Adipocyte (in vitro differentiated cells): ENCODE data around the gene KCNK17.

Experiments used
- DNase-seq: peaks from one replicate; pipeline ENCODE4 v3.0.0-alpha.2; 2015; ENCODE audit warnings: low read depth
- H3K27me3 ChIP-seq: replicated peaks from 2 replicates; pipeline ENCODE4 v1.7.0; 2013; ENCODE audit warnings: mild to moderate bottlenecking, low read length, moderate library complexity; ENCODE audit not compliant: control insufficient read depth, insufficient read depth
- H3K36me3 ChIP-seq: 2 replicates; pipeline ENCODE4 v1.7.0; 2013; ENCODE audit warnings: low read length, mild to moderate bottlenecking, moderate library complexity; ENCODE audit not compliant: control insufficient read depth, insufficient read depth, severe bottlenecking
- H3K4me1 ChIP-seq: 2 replicates; pipeline ENCODE4 v1.7.0; 2013; ENCODE audit warnings: mild to moderate bottlenecking, low read length, moderate library complexity; ENCODE audit not compliant: control insufficient read depth, insufficient read depth
- H3K4me3 ChIP-seq: 2 replicates; pipeline ENCODE4 v1.7.0; 2013; ENCODE audit warnings: mild to moderate bottlenecking, low read length, moderate library complexity
- H3K9ac ChIP-seq: 2 replicates; pipeline ENCODE4 v1.7.0; 2013; ENCODE audit warnings: mild to moderate bottlenecking, low read length, moderate library complexity
- H3K9me3 ChIP-seq: 2 replicates; pipeline ENCODE4 v1.7.0; 2013; ENCODE audit warnings: mild to moderate bottlenecking, low read length, moderate library complexity; ENCODE audit not compliant: control insufficient read depth

Gene KCNK17

GRCh38 chr6:39266375-39266774, 47.8 kb downstream of the KCNK17 start:
- H3K9ac ChIP-seq: no peak overlapping the region
- H3K4me1 ChIP-seq: peaks cover 14% of the 10 kb centered on the region
- H3K27me3 ChIP-seq: no peaks in the 10 kb centered on the region
- no peaks in the 10 kb centered on the region for H3K36me3 ChIP-seq
- H3K9me3 ChIP-seq: no peaks in the 10 kb centered on the region
- no peak overlapping the region for H3K4me3 ChIP-seq
- no peak for DNase-seq

GRCh38 chr6:39263303-39264037, 50.7 kb downstream of the KCNK17 start:
- Histone ChIP-seq H3K9me3 (no peaks in the 10 kb centered on the region), H3K9ac (peak overlapping the region; percentile 11), H3K27me3 (peaks cover 20% of the 10 kb centered on the region), H3K36me3 (no peaks in the 10 kb centered on the region), H3K4me1 (peaks cover 14% of the 10 kb centered on the region), H3K4me3 (peak overlapping the region; percentile 59)
- DNase-seq: no peak

- H3K36me3 ChIP-seq: no peaks in the 10 kb centered on the region
- peaks cover 14% of the 10 kb centered on the region for H3K4me1 ChIP-seq
- no peak overlapping the region for H3K9ac ChIP-seq
- H3K4me3 ChIP-seq: no peak overlapping the region
- DNase-seq: no peak
- H3K27me3 ChIP-seq: peaks cover 20% of the 10 kb centered on the region
- H3K9me3 ChIP-seq: no peaks in the 10 kb centered on the region
These were observed 52.5 kb downstream of the KCNK17 start for GRCh38 chr6:39261751-39262150.

GRCh38 chr6:39260953-39261352, 53.3 kb downstream of the KCNK17 start:
- H3K4me1 ChIP-seq: peaks cover 12% of the 10 kb centered on the region
- no peaks in the 10 kb centered on the region for H3K9me3 ChIP-seq
- no peak overlapping the region for H3K9ac ChIP-seq
- H3K4me3 ChIP-seq: no peak overlapping the region
- no peaks in the 10 kb centered on the region for H3K36me3 ChIP-seq
- peaks cover 20% of the 10 kb centered on the region for H3K27me3 ChIP-seq
- no peak for DNase-seq

- DNase-seq: no peak
- no peaks in the 10 kb centered on the region for H3K9me3 ChIP-seq
- no peaks in the 10 kb centered on the region for H3K36me3 ChIP-seq
- peaks cover 20% of the 10 kb centered on the region for H3K27me3 ChIP-seq
- peaks cover 12% of the 10 kb centered on the region for H3K4me1 ChIP-seq
- no peak overlapping the region for H3K9ac ChIP-seq
- H3K4me3 ChIP-seq: no peak overlapping the region
These were observed 53.8 kb downstream of the KCNK17 start for GRCh38 chr6:39260456-39260855.

- no peak overlapping the region for H3K9ac ChIP-seq
- H3K4me1 ChIP-seq: no peaks in the 10 kb centered on the region
These were observed 57.8 kb downstream of the KCNK17 start for GRCh38 chr6:39256294-39256940.

GRCh38 chr6:39254999-39255535, 59.2 kb downstream of the KCNK17 start:
- H3K4me3 ChIP-seq: no peak overlapping the region
- H3K36me3 ChIP-seq: no peaks in the 10 kb centered on the region
- no peak overlapping the region for H3K9ac ChIP-seq
- no peak for DNase-seq
- H3K9me3 ChIP-seq: peaks cover 11% of the 10 kb centered on the region
- H3K4me1 ChIP-seq: no peaks in the 10 kb centered on the region
- H3K27me3 ChIP-seq: peaks cover 14% of the 10 kb centered on the region

More at GRCh38 chr6:39256294-39256940, 57.8 kb downstream of the KCNK17 start:
- Histone ChIP-seq H3K9me3 (peaks cover 11% of the 10 kb centered on the region), H3K36me3 (no peaks in the 10 kb centered on the region), H3K4me3 (no peak overlapping the region), H3K27me3 (peaks cover 22% of the 10 kb centered on the region)
- DNase-seq: no peak

GRCh38 chr6:39251406-39251805, 62.8 kb downstream of the KCNK17 start:
- no peak overlapping the region for H3K9ac ChIP-seq
- no peaks in the 10 kb centered on the region for H3K36me3 ChIP-seq
- peaks cover 4% of the 10 kb centered on the region for H3K27me3 ChIP-seq
- no peaks in the 10 kb centered on the region for H3K4me1 ChIP-seq
- H3K9me3 ChIP-seq: peaks cover 11% of the 10 kb centered on the region
- H3K4me3 ChIP-seq: no peak overlapping the region
- no peak for DNase-seq

GRCh38 chr6:39250507-39250906, 63.7 kb downstream of the KCNK17 start:
- H3K36me3 ChIP-seq: no peaks in the 10 kb centered on the region

GRCh38 chr6:39249278-39249677, 64.9 kb downstream of the KCNK17 start:
- Histone ChIP-seq H3K9ac (no peak overlapping the region), H3K36me3 (no peaks in the 10 kb centered on the region), H3K27me3 (peaks cover 4% of the 10 kb centered on the region), H3K9me3 (peaks cover 2% of the 10 kb centered on the region), H3K4me3 (no peak overlapping the region), H3K4me1 (peaks cover 3% of the 10 kb centered on the region)
- DNase-seq: no peak

More at GRCh38 chr6:39250507-39250906, 63.7 kb downstream of the KCNK17 start:
- H3K9me3 ChIP-seq: peaks cover 11% of the 10 kb centered on the region
- no peaks in the 10 kb centered on the region for H3K4me1 ChIP-seq
- H3K4me3 ChIP-seq: no peak overlapping the region
- no peak overlapping the region for H3K9ac ChIP-seq
- no peak for DNase-seq
- peaks cover 4% of the 10 kb centered on the region for H3K27me3 ChIP-seq
